Activated naive CD4-positive, alpha-beta T cell treated with anti-CD3 and anti-CD28 coated beads, Interleukin-2, amount 50 U/mL, for 24 hours (primary cell): Measurements from ENCODE around the gene ELANE.
A peak's percentile ranks its signal among the peaks of the same experiment; 100 is the strongest.
"Not testable (repeated sequence)": the region's sequence is repeated elsewhere in the genome, so short reads cannot be mapped to it uniquely, and the experiment has no call there.

ENCODE experiments used
- H3K27ac Mint-ChIP-seq: one replicate; pipeline ENCODE4 v1.8.0; 2021; ENCODE audit warnings: mild to moderate bottlenecking, mixed read lengths
- H3K27me3 Mint-ChIP-seq: one replicate; pipeline ENCODE4 v1.8.0; 2021; ENCODE audit warnings: mixed read lengths
- H3K36me3 Mint-ChIP-seq: one replicate; pipeline ENCODE4 v1.8.0; 2021; ENCODE audit warnings: mixed read lengths
- H3K4me1 Mint-ChIP-seq: one replicate; pipeline ENCODE4 v1.8.0; 2021; ENCODE audit warnings: mixed read lengths
- H3K4me3 Mint-ChIP-seq: one replicate; pipeline ENCODE4 v1.8.0; 2021; ENCODE audit warnings: mild to moderate bottlenecking, mixed read lengths
- H3K9me3 Mint-ChIP-seq: one replicate; pipeline ENCODE4 v1.8.0; 2021; ENCODE audit warnings: mixed read lengths

ELANE gene

DNA sequence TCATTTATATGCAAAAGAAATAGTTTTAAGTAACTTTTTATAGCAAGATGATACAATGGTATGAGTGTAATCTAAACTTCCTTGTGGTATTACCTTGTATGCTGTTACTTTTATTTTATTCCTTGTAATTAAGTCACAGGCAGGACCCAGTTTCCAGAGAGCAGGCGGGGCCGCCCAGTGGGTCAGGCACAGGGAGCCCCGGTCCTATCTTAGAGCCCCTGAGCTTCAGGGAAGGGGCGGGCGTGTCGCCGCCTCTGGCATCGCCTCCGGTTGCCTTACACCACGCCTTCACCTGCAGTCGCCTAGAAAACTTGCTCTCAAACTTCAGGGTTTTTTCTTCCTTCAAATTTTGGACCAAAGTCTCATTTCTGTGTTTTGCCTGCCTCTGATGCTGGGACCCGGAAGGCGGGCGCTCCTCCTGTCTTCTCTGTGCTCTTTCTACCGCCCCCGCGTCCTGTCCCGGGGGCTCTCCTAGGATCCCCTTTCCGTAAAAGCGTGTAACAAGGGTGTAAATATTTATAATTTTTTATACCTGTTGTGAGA, 40.5 kb upstream of the ELANE start:
- Mint-ChIP-seq H3K27ac (peak overlapping the region; percentile 51), H3K4me1 (no peaks in the 10 kb centered on the region), H3K4me3 (no peak overlapping the region), H3K36me3 (peaks cover 10% of the 10 kb centered on the region), H3K9me3 (no peaks in the 10 kb centered on the region), H3K27me3 (no peaks in the 10 kb centered on the region)

DNA sequence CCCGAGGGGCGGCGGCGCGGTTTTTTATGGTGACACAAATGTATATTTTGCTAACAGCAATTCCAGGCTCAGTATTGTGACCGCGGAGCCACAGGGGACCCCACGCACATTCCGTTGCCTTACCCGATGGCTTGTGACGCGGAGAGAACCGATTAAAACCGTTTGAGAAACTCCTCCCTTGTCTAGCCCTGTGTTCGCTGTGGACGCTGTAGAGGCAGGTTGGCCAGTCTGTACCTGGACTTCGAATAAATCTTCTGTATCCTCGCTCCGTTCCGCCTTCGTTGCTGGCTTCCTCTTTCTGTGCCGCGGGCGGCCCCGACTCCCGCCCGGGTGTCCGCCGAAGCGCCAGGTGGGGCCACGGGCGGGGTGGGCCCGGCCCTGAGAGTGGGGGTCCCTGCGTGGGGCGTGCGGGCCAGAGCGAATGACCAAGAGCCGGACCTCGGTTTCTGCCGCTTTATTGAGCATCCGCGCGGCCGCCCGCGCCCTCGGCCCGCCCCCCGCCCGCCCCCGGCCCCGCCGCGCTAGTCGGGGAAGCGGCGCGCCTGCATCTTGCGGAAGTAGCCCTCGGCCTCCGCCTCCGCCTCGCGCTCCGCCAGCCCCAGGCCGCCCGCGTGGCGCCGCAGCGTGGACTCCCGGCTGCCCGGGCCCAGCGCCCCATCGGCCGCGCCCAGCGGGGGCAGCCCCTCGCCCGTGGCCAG, 39.9 kb upstream of the ELANE start:
- no peaks in the 10 kb centered on the region for H3K9me3 Mint-ChIP-seq
- H3K27me3 Mint-ChIP-seq: no peaks in the 10 kb centered on the region
- H3K4me3 Mint-ChIP-seq: no peak overlapping the region
- H3K4me1 Mint-ChIP-seq: no peaks in the 10 kb centered on the region
- H3K27ac Mint-ChIP-seq: no peak overlapping the region
- H3K36me3 Mint-ChIP-seq: peaks cover 11% of the 10 kb centered on the region

- Mint-ChIP-seq H3K27me3 (no peaks in the 10 kb centered on the region), H3K36me3 (peaks cover 8% of the 10 kb centered on the region), H3K4me3 (no peak overlapping the region), H3K27ac (no peak overlapping the region), H3K4me1 (no peaks in the 10 kb centered on the region), H3K9me3 (no peaks in the 10 kb centered on the region)
Observed at GRCh38 chr19:812747-813218, 39.3 kb upstream of the ELANE start.

GRCh38 chr19:813219-814151, 38.6 kb upstream of the ELANE start:
- no peaks in the 10 kb centered on the region for H3K4me1 Mint-ChIP-seq
- no peak overlapping the region for H3K4me3 Mint-ChIP-seq
- peaks cover 8% of the 10 kb centered on the region for H3K36me3 Mint-ChIP-seq
- H3K27me3 Mint-ChIP-seq: no peaks in the 10 kb centered on the region
- peak overlapping the region; percentile 62 for H3K27ac Mint-ChIP-seq
- no peaks in the 10 kb centered on the region for H3K9me3 Mint-ChIP-seq

- H3K4me3 Mint-ChIP-seq: no peak overlapping the region
- H3K9me3 Mint-ChIP-seq: no peaks in the 10 kb centered on the region
- H3K36me3 Mint-ChIP-seq: peaks cover 8% of the 10 kb centered on the region
- H3K4me1 Mint-ChIP-seq: no peaks in the 10 kb centered on the region
- no peaks in the 10 kb centered on the region for H3K27me3 Mint-ChIP-seq
- H3K27ac Mint-ChIP-seq: peak overlapping the region; percentile 90
Observed at GRCh38 chr19:814152-815078, 37.7 kb upstream of the ELANE start.

- no peak overlapping the region for H3K4me3 Mint-ChIP-seq
- no peaks in the 10 kb centered on the region for H3K27me3 Mint-ChIP-seq
- peaks cover 8% of the 10 kb centered on the region for H3K36me3 Mint-ChIP-seq
- no peaks in the 10 kb centered on the region for H3K9me3 Mint-ChIP-seq
- peak overlapping the region; percentile 78 for H3K27ac Mint-ChIP-seq
- H3K4me1 Mint-ChIP-seq: no peaks in the 10 kb centered on the region
Observed at GRCh38 chr19:815079-815774, 36.9 kb upstream of the ELANE start.

- H3K9me3 Mint-ChIP-seq: no peaks in the 10 kb centered on the region
- H3K4me3 Mint-ChIP-seq: no peak overlapping the region
- no peaks in the 10 kb centered on the region for H3K4me1 Mint-ChIP-seq
- peak overlapping the region; percentile 78 for H3K27ac Mint-ChIP-seq
- no peaks in the 10 kb centered on the region for H3K27me3 Mint-ChIP-seq
- H3K36me3 Mint-ChIP-seq: peaks cover 8% of the 10 kb centered on the region
Observed at GRCh38 chr19:815775-816499, 36.2 kb upstream of the ELANE start.

DNA sequence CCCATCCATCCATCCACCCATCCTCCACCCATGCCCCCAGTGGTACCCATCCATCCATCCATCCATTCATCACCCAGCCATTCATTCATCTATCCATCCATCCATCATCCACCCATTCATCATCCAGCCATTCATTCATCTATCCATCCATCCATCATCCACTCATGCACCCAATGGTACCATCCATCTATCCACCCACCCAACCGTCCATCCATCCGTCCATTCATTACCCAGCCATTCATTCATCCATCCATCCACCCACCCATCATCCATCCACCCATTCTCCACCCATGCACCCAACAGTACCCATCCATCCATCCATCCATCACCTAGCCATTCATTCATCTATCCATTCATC, 35.6 kb upstream of the ELANE start:
- no peaks in the 10 kb centered on the region for H3K4me1 Mint-ChIP-seq
- H3K27me3 Mint-ChIP-seq: no peaks in the 10 kb centered on the region
- H3K4me3 Mint-ChIP-seq: no peak overlapping the region
- H3K36me3 Mint-ChIP-seq: peaks cover 6% of the 10 kb centered on the region
- no peaks in the 10 kb centered on the region for H3K9me3 Mint-ChIP-seq
- peak overlapping the region; percentile 14 for H3K27ac Mint-ChIP-seq

GRCh38 chr19:820212-820611, 31.9 kb upstream of the ELANE start:
- not testable (repeated sequence) for H3K4me1 Mint-ChIP-seq, H3K27me3 Mint-ChIP-seq, H3K4me3 Mint-ChIP-seq, H3K36me3 Mint-ChIP-seq, H3K9me3 Mint-ChIP-seq, H3K27ac Mint-ChIP-seq

- Mint-ChIP-seq H3K27ac (no peak overlapping the region), H3K4me3 (peak overlapping the region; percentile 63), H3K9me3 (no peaks in the 10 kb centered on the region), H3K4me1 (no peaks in the 10 kb centered on the region), H3K27me3 (peaks cover 7% of the 10 kb centered on the region), H3K36me3 (peaks cover 4% of the 10 kb centered on the region)
Observed at GRCh38 chr19:821231-821824, 30.8 kb upstream of the ELANE start.

GRCh38 chr19:821825-822503, 30.1 kb upstream of the ELANE start, which contains the start of gene PLPPR3:
TSS of gene PLPPR3 (minus strand) at chr19:821955. CDS start at chr19:821559, 396 bp downstream.
- H3K4me3 Mint-ChIP-seq: peak within 1 kb of the TSS; percentile 63
- peaks cover 7% of the 10 kb centered on the region for H3K27me3 Mint-ChIP-seq
- H3K27ac Mint-ChIP-seq: no peak within 1 kb of the TSS

GRCh38 chr19:823565-824121, 28.5 kb upstream of the ELANE start:
- H3K4me1 Mint-ChIP-seq: no peaks in the 10 kb centered on the region
- no peaks in the 10 kb centered on the region for H3K36me3 Mint-ChIP-seq
- peaks cover 7% of the 10 kb centered on the region for H3K27me3 Mint-ChIP-seq
- H3K4me3 Mint-ChIP-seq: no peak overlapping the region
- no peaks in the 10 kb centered on the region for H3K9me3 Mint-ChIP-seq
- no peak overlapping the region for H3K27ac Mint-ChIP-seq

More at GRCh38 chr19:821825-822503, 30.1 kb upstream of the ELANE start, which contains the start of gene PLPPR3:
- Mint-ChIP-seq H3K9me3 (no peaks in the 10 kb centered on the region), H3K4me1 (no peaks in the 10 kb centered on the region), H3K36me3 (no peaks in the 10 kb centered on the region)

GRCh38 chr19:824885-825284, 27.2 kb upstream of the ELANE start:
- peaks cover 7% of the 10 kb centered on the region for H3K27me3 Mint-ChIP-seq
- no peaks in the 10 kb centered on the region for H3K36me3 Mint-ChIP-seq
- no peak overlapping the region for H3K4me3 Mint-ChIP-seq
- no peaks in the 10 kb centered on the region for H3K4me1 Mint-ChIP-seq
- no peaks in the 10 kb centered on the region for H3K9me3 Mint-ChIP-seq
- no peak overlapping the region for H3K27ac Mint-ChIP-seq
